HEK293 (cell line): ENCODE measurements around the gene CAPN8.

Source experiments
- CTCF ChIA-PET: fragments of 350-600 bp; formaldehyde crosslinking; extraction: SDS; loops from one replicate; lab custom pipeline; 2021; ENCODE audit warnings: antibody characterized with exemption; lab: Yijun Ruan, JAX
- POLR2A ChIA-PET: fragments of 300-600 bp; formaldehyde crosslinking; extraction: SDS; loops from one replicate; lab custom pipeline; 2020; ENCODE audit warnings: antibody characterized with exemption, inconsistent platforms; lab: Yijun Ruan, JAX
- H3K27ac ChIP-seq: fragments of 200-500 bp; sonication (Bioruptor generic); 2 replicates; pipeline ENCODE4 v1.5.1; 2014; ENCODE audit warnings: low read depth, low read length, control low read depth, inconsistent platforms; ENCODE audit errors: extremely low read depth
- H3K36me3 ChIP-seq, 2 experiments: fragments of 200-500 bp in 1 of 2; sonication (Bioruptor generic) in 1 of 2; 1 replicate in 1 of 2; 2 replicates in 1 of 2; pipeline ENCODE4 v1.5.1; 2014 to 2017; ENCODE audit warnings: inconsistent platforms in 2 of 2, low read length in 2 of 2; ENCODE audit not compliant: control insufficient read depth in 2 of 2, insufficient read depth in 1 of 2
- H3K4me1 ChIP-seq: fragments of 200-500 bp; sonication (Bioruptor generic); 2 replicates; pipeline ENCODE4 v1.5.1; 2014; ENCODE audit warnings: mild to moderate bottlenecking, low read length, inconsistent platforms; ENCODE audit not compliant: control insufficient read depth, insufficient read depth
- H3K4me3 ChIP-seq: 2 replicates; pipeline ENCODE4 v1.5.1; 2011; ENCODE audit warnings: low read depth, mild to moderate bottlenecking, control low read depth, low read length, moderate library complexity
- H3K9me3 ChIP-seq: fragments of 200-500 bp; sonication (Bioruptor generic); 2 replicates; pipeline ENCODE4 v1.5.1; 2014; ENCODE audit warnings: low read depth, low read length, inconsistent platforms; ENCODE audit not compliant: control insufficient read depth, insufficient read depth
- AEBP2 ChIP-seq: fragments of 450-650 bp; formaldehyde crosslinking; IDR thresholded peaks from 2 replicates; pipeline ENCODE4 v1.5.1; 2016; ENCODE audit warnings: missing biosample characterization, missing genetic modification characterization, borderline replicate concordance
- HOXA7 ChIP-seq: sonication (generic); formaldehyde crosslinking; IDR thresholded peaks from 2 replicates; pipeline ENCODE4 v1.8.1; 2022; ENCODE audit warnings: missing genetic modification reagents, borderline replicate concordance
- IKZF3 ChIP-seq: fragments of 450-650 bp; IDR thresholded peaks from 2 replicates; pipeline ENCODE4 v1.5.0; 2018; ENCODE audit warnings: missing biosample characterization, mild to moderate bottlenecking, missing genetic modification characterization, moderate library complexity
- KLF1 ChIP-seq: fragments of 450-650 bp; formaldehyde crosslinking; IDR thresholded peaks from 2 replicates; pipeline ENCODE4 v1.5.1; 2016; ENCODE audit warnings: missing biosample characterization, missing genetic modification characterization
- KLF9 ChIP-seq: fragments of 450-650 bp; formaldehyde crosslinking; IDR thresholded peaks from 2 replicates; pipeline ENCODE4 v1.5.1; 2016; ENCODE audit warnings: missing biosample characterization, missing genetic modification characterization, low read depth
- PBX3 ChIP-seq: sonication (generic); formaldehyde crosslinking; IDR thresholded peaks from 2 replicates; pipeline ENCODE4 v1.8.1; 2022; ENCODE audit warnings: mild to moderate bottlenecking, moderate library complexity, missing genetic modification reagents
- PRDM4 ChIP-seq: fragments of 450-650 bp; formaldehyde crosslinking; IDR thresholded peaks from 2 replicates; pipeline ENCODE4 v1.5.1; 2017; ENCODE audit warnings: missing biosample characterization, missing genetic modification characterization
- SALL2 ChIP-seq: fragments of 450-650 bp; formaldehyde crosslinking; IDR thresholded peaks from 2 replicates; pipeline ENCODE4 v1.5.0; 2017; ENCODE audit warnings: missing biosample characterization, mild to moderate bottlenecking, missing genetic modification characterization, borderline replicate concordance
- YY1 ChIP-seq: fragments of 450-650 bp; formaldehyde crosslinking; IDR thresholded peaks from 2 replicates; pipeline ENCODE4 v1.5.1; 2018; ENCODE audit warnings: missing biosample characterization, missing genetic modification characterization
- ZBTB8A ChIP-seq: fragments of 450-650 bp; formaldehyde crosslinking; IDR thresholded peaks from 2 replicates; pipeline ENCODE4 v1.5.1; 2016; ENCODE audit warnings: missing biosample characterization, missing genetic modification characterization
- ZFP3 ChIP-seq: fragments of 450-650 bp; formaldehyde crosslinking; IDR thresholded peaks from 2 replicates; pipeline ENCODE4 v1.5.1; 2016; ENCODE audit warnings: low read depth, missing biosample characterization, missing genetic modification characterization
- ZNF175 ChIP-seq: fragments of 450-650 bp; formaldehyde crosslinking; IDR thresholded peaks from 2 replicates; pipeline ENCODE4 v1.5.1; 2016; ENCODE audit warnings: missing biosample characterization, missing genetic modification characterization
- ZNF248 ChIP-seq: fragments of 450-650 bp; formaldehyde crosslinking; IDR thresholded peaks from 2 replicates; pipeline ENCODE4 v1.5.1; 2017; ENCODE audit warnings: missing biosample characterization, missing genetic modification characterization
- ZNF341 ChIP-seq: fragments of 450-650 bp; formaldehyde crosslinking; IDR thresholded peaks from 2 replicates; pipeline ENCODE4; 2016; ENCODE audit warnings: low read depth, missing biosample characterization, missing genetic modification characterization
- ZNF37A ChIP-seq: fragments of 450-650 bp; IDR thresholded peaks from 2 replicates; pipeline ENCODE4 v1.5.1; 2018; ENCODE audit warnings: missing biosample characterization, missing genetic modification characterization
- ZNF394 ChIP-seq: fragments of 450-650 bp; formaldehyde crosslinking; IDR thresholded peaks from 2 replicates; pipeline ENCODE4 v1.5.1; 2016; ENCODE audit warnings: missing biosample characterization, missing genetic modification characterization, mild to moderate bottlenecking, moderate library complexity, borderline replicate concordance
- ZNF488 ChIP-seq: fragments of 450-650 bp; formaldehyde crosslinking; IDR thresholded peaks from 2 replicates; pipeline ENCODE4 v1.5.1; 2016; ENCODE audit warnings: missing biosample characterization, missing genetic modification characterization
- ZNF514 ChIP-seq: fragments of 450-650 bp; formaldehyde crosslinking; IDR thresholded peaks from 2 replicates; pipeline ENCODE4 v1.5.1; 2016; ENCODE audit warnings: missing biosample characterization, missing genetic modification characterization
- ZNF544 ChIP-seq: fragments of 450-650 bp; formaldehyde crosslinking; IDR thresholded peaks from 2 replicates; pipeline ENCODE4 v1.5.0; 2017; ENCODE audit warnings: missing biosample characterization, missing genetic modification characterization
- ZNF670 ChIP-seq: fragments of 450-650 bp; formaldehyde crosslinking; IDR thresholded peaks from 2 replicates; pipeline ENCODE4 v1.5.1; 2016; ENCODE audit warnings: missing biosample characterization, missing genetic modification characterization, low read depth
- ZNF747 ChIP-seq: fragments of 450-650 bp; formaldehyde crosslinking; IDR thresholded peaks from 2 replicates; pipeline ENCODE4 v1.5.1; 2016; ENCODE audit warnings: missing biosample characterization, missing genetic modification characterization
- ZNF792 ChIP-seq: fragments of 450-650 bp; formaldehyde crosslinking; IDR thresholded peaks from 2 replicates; pipeline ENCODE4 v1.5.1; 2016; ENCODE audit warnings: missing biosample characterization, missing genetic modification characterization
- ZXDB ChIP-seq: fragments of 450-650 bp; formaldehyde crosslinking; IDR thresholded peaks from 2 replicates; pipeline ENCODE4 v1.5.1; 2016; ENCODE audit warnings: missing biosample characterization, missing genetic modification characterization
- TF ChIP-seq, protein P1 (sequence below): fragments of 450-650 bp; formaldehyde crosslinking; IDR thresholded peaks from 2 replicates; pipeline ENCODE4 v1.5.1; 2016; ENCODE audit warnings: missing biosample characterization, missing genetic modification characterization, borderline replicate concordance

Gene CAPN8

GRCh38 chr1:223713546-223714420 is 48.3 kb upstream of the CAPN8 start (continued):
- no peak for TF ChIP-seq ZNF488 (tag by site-specific recombination)
- TF ChIP-seq ZBTB8A (tag by site-specific recombination): peak; percentile 10
- TF ChIP-seq, protein P1, sequence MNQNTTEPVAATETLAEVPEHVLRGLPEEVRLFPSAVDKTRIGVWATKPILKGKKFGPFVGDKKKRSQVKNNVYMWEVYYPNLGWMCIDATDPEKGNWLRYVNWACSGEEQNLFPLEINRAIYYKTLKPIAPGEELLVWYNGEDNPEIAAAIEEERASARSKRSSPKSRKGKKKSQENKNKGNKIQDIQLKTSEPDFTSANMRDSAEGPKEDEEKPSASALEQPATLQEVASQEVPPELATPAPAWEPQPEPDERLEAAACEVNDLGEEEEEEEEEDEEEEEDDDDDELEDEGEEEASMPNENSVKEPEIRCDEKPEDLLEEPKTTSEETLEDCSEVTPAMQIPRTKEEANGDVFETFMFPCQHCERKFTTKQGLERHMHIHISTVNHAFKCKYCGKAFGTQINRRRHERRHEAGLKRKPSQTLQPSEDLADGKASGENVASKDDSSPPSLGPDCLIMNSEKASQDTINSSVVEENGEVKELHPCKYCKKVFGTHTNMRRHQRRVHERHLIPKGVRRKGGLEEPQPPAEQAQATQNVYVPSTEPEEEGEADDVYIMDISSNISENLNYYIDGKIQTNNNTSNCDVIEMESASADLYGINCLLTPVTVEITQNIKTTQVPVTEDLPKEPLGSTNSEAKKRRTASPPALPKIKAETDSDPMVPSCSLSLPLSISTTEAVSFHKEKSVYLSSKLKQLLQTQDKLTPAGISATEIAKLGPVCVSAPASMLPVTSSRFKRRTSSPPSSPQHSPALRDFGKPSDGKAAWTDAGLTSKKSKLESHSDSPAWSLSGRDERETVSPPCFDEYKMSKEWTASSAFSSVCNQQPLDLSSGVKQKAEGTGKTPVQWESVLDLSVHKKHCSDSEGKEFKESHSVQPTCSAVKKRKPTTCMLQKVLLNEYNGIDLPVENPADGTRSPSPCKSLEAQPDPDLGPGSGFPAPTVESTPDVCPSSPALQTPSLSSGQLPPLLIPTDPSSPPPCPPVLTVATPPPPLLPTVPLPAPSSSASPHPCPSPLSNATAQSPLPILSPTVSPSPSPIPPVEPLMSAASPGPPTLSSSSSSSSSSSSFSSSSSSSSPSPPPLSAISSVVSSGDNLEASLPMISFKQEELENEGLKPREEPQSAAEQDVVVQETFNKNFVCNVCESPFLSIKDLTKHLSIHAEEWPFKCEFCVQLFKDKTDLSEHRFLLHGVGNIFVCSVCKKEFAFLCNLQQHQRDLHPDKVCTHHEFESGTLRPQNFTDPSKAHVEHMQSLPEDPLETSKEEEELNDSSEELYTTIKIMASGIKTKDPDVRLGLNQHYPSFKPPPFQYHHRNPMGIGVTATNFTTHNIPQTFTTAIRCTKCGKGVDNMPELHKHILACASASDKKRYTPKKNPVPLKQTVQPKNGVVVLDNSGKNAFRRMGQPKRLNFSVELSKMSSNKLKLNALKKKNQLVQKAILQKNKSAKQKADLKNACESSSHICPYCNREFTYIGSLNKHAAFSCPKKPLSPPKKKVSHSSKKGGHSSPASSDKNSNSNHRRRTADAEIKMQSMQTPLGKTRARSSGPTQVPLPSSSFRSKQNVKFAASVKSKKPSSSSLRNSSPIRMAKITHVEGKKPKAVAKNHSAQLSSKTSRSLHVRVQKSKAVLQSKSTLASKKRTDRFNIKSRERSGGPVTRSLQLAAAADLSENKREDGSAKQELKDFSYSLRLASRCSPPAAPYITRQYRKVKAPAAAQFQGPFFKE (tag by site-specific recombination): no peak
- no peak for TF ChIP-seq ZNF394 (tag by site-specific recombination)
- TF ChIP-seq ZNF248 (tag by site-specific recombination): no peak
- no peak for TF ChIP-seq ZNF175 (tag by site-specific recombination)
- no peak for TF ChIP-seq KLF1
- TF ChIP-seq ZFP3 (tag by site-specific recombination): no peak
- TF ChIP-seq HOXA7: no peak
- TF ChIP-seq KLF9 (tag by site-specific recombination): no peak
- TF ChIP-seq YY1 (tag by site-specific recombination): peak; percentile 65; the same call in 1 of the 2 replicates
- no peak for TF ChIP-seq PRDM4 (tag by site-specific recombination)
- no peak for TF ChIP-seq SALL2 (tag by site-specific recombination)
- no peak for TF ChIP-seq ZNF341 (tag by site-specific recombination)
- TF ChIP-seq ZNF792: no peak

GRCh38 chr1:223712850-223713474 is 47.5 kb upstream of the CAPN8 start:
- Histone ChIP-seq H3K4me1 (peaks cover 40% of the 10 kb centered on the region), H3K27ac (peak overlapping the region; percentile 95), H3K9me3 (no peaks in the 10 kb centered on the region), H3K36me3 (peaks cover 0 to 14% of the 10 kb centered on the region in 2 experiments; a peak in 1 of 3 replicates), H3K4me3 (peak overlapping the region; percentile 86)
- POLR2A ChIA-PET: interaction anchor here (0.6 to 1.0 kb wide), 2 partner anchors 12 kb away, joined by 4 read pairs; no protein-coding TSS in a partner anchor
- CTCF ChIA-PET: interaction anchor here (0.6 to 3.2 kb wide), 10 partner anchors 11 to 63 kb away, joined by 3 to 19 read pairs (median 6); no protein-coding TSS in a partner anchor
- TF ChIP-seq PBX3 (peak; percentile 5; the same call in 1 of the 2 replicates), ZNF514 (tag by site-specific recombination) (no peak), ZNF670 (no peak), IKZF3 (tag by site-specific recombination) (no peak), ZNF544 (tag by site-specific recombination) (no peak), ZNF37A (tag by site-specific recombination) (no peak), ZNF747 (no peak), ZXDB (tag by site-specific recombination) (no peak; the same call in 1 of the 2 replicates), AEBP2 (no peak), HOXA7 (no peak)
